ENCODE results near the gene C1QTNF5. TPM values are rescaled to one million over a fixed set of nuclear protein-coding genes. Genes with fewer than 3 reads are reported as not detected.

The C1QTNF5 gene
- total RNA-seq, 1 donor = 6.5 TPM

DNA sequence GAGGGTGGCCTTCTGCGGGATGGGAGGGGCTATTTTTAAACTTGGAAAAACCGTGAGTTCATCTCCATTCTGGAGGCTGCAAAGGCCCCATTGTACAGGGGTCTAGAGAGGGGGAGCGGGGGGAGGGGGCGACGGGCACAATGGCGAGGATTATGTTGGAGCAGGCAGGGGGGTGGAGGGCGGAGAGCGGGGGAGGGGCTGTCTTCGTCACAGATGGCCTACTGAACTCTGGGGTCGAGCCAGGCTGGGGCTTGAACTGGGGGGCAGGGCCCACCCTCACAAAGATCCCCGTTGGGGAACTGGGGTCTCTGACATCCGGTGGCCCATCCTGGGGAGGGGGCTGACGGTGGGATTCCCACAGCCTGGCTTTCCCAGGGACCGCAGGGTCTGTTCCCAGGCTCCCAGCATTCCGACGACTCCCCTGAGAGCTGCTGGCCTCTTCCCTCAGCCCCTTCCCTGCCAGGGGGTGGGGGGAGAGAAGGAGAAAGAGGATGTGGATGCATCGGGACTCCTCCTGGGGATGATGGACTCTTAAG lies 20.4 kb downstream of the C1QTNF5 start:
- TF ChIP-seq, protein P1, sequence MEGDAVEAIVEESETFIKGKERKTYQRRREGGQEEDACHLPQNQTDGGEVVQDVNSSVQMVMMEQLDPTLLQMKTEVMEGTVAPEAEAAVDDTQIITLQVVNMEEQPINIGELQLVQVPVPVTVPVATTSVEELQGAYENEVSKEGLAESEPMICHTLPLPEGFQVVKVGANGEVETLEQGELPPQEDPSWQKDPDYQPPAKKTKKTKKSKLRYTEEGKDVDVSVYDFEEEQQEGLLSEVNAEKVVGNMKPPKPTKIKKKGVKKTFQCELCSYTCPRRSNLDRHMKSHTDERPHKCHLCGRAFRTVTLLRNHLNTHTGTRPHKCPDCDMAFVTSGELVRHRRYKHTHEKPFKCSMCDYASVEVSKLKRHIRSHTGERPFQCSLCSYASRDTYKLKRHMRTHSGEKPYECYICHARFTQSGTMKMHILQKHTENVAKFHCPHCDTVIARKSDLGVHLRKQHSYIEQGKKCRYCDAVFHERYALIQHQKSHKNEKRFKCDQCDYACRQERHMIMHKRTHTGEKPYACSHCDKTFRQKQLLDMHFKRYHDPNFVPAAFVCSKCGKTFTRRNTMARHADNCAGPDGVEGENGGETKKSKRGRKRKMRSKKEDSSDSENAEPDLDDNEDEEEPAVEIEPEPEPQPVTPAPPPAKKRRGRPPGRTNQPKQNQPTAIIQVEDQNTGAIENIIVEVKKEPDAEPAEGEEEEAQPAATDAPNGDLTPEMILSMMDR (IDR thresholded peaks at IDR 0.05; ENCODE audit: insufficient read depth, low read depth, low read length) = no peak
- H3K4me3 ChIP-seq (ENCODE audit: low read depth, low read length) = no peak overlapping the region
- DNase-seq (ENCODE audit: low read depth) = peak; percentile 18

DNA sequence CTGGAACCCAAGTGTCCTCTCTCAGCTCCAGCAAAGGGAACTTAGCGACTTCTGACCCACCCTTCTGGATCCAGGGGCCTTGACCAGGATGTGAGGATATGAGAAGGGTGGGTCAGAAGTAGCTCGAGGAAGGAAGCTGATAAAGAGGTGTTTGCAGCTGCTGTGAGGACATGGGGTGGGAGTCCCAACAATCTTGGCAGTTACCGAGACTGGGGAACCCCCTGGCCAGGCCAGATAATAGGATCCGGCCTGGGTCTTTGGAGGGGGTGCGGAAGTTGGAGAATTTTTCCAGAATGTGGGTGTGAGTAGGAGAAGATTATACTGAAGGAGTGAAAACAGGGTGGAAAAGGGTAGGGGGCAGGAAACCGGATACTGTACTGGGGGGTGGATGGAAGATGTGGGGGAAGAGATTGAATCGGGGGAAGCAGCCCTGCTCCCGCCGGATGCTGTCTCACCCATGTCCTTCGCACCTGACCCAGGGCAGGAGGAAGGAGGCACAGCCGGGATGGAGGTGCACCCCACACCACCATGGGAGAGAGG lies 20.9 kb downstream of the C1QTNF5 start:
- H3K4me3 ChIP-seq (ENCODE audit: low read depth, low read length) = no peak overlapping the region
- TF ChIP-seq, protein P1 (IDR thresholded peaks at IDR 0.05; ENCODE audit: insufficient read depth, low read depth, low read length) = no peak
- DNase-seq (ENCODE audit: low read depth) = no peak

DNA sequence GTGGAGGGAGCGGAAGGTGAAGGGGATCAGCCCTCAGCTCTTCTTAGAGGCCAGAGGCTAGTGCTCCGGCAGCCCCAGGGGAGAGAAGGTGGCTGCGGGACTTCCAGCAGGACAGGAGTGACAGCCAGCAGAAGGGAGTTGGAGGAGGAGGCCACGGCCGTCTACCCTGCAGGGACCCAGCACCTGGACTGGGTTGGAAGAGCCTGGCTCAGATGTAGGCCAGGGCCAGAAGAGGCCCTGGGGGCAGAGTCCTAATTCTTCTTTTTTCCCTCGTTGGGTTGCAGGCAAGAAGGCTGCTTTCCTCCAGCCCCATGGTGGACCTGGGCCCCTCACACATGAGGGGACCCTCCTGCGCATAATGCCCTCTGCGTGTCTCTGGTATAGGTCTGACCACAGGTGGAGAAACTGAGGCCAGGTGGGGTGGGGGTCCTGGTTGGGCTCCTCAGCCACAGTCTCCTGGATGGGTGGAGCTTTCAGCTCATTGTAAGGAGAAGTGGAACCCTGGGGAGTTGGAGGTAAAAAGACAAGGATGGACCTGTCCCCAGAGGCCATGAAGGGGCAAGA lies 21.5 kb downstream of the C1QTNF5 start:
- no peak for DNase-seq (ENCODE audit: low read depth)
- TF ChIP-seq, protein P1 (IDR thresholded peaks at IDR 0.05; ENCODE audit: insufficient read depth, low read depth, low read length) = no peak
- H3K4me3 ChIP-seq (ENCODE audit: low read depth, low read length) = no peak overlapping the region

DNA sequence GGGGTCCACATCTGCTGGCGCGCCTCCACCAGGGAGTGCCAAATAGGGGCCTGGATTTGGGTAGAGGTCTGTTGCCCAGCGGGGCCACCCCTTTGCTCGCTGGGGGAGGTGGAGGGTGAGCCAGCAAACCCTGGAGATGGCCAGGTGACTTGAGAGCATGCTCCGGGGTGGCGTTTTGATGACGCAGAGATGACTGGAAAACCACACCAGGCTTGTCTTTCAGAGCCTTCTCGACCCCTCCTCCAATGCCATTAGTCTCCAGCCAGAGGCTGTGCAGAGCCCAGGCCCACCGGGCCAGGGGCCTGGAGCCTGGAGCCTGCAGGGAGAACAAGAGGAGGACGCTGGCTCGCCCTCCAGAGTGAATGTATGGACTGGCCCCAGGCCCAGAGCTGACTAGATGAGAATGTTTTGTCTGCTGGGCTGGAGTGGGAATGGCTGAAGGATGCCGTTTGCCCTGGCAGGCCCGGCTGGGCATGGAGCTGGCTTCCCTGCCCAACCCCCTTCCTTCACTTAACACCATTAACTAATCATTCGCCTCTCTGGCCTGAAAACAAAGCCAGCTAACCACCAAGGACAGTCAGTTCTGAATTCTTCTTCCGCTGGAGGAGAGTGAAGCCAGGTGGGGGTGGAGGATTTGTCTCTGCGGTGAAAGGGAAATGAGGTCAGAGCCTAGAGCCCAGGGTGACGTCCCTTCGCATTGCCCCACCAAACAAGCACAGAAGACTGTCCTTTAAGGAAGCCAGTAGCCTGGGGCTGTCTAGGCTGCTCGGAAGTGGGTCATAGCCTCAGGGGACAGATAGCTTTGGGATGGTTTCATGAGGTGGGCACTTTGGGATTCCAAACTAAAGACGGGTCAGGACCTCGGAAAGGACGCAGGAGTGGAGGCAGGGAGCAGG lies 22.2 kb downstream of the C1QTNF5 start:
- H3K4me3 ChIP-seq (ENCODE audit: low read depth, low read length) = no peak overlapping the region
- DNase-seq (ENCODE audit: low read depth) = peak; percentile 58
- TF ChIP-seq, protein P1 (IDR thresholded peaks at IDR 0.05; ENCODE audit: insufficient read depth, low read depth, low read length) = no peak

DNA sequence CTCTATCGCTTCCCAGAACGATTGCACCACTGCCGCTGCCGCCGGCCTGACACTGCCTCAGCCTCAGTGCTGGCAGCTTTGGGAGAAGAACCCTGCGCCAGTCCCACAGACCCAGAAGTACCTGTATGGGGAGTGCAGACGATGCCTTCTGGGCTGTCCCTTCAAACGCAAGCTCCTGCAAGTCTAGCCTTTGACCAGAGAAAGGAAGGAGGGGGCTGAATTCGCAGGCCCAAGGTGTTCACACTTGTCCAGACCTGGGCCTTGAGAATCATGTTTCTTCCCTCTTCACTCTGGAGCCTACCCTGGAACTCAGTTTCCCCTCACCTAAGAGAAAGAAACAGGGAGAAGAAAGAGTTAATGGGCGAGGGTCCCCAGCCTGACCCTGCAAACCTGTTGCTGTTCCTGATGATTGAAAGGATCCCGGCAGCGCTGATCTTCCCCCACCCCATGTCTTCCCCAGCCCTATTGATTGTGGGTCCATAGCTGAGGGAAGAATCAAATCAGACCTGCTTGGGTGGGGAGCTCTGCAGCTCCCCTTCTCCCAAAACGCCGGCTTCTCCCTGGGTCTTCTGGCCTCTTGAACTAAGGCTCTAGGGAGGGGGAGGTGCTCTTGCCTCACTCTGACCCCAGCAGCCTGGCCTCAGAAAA lies 23.0 kb downstream of the C1QTNF5 start:
- TF ChIP-seq, protein P1 (IDR thresholded peaks at IDR 0.05; ENCODE audit: insufficient read depth, low read depth, low read length) = no peak
- H3K4me3 ChIP-seq (ENCODE audit: low read depth, low read length) = no peak overlapping the region
- no peak for DNase-seq (ENCODE audit: low read depth)

DNA sequence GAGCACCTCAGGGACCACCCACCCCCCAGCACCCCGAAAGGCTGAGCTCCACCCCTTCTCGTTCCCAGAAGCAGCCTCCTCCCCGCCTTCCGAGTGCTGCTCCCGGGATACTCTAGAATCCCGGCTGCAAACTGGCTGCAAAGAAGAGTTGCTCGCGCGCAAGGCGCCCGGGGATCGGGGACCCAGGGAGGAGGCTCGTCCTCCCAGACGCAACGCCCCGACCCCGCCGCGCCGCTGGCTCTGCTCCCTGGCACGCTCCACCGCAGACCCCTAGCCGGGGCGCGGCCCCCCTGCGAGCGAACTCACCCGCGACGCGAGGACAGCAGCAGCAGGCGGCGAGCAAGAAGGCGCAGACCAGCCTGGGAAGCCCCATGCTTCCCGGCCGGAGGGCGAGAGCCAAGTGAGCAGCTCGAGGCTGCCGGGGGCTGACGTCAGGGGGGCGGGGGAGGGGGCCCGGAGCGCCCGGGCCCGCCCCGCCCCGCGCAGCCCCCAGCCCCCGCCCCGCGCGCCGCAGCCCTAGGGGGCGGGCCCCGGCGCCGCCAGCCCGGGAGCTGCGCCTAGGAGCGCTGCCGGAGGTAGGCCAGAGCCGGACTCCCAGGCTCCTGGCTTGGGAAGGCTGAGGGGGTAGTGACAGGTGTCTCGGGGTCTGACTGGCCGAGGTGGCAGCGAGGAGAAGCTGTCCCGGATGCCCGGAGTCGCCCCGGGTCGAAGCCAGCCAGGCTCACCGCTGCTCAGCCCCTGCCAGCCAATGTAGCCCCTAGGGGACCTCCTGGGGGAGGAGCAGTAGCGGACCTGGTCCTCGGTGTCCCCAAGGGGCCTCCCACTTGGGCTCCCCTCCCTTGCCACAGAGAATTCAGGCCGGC lies 23.7 kb downstream of the C1QTNF5 start, which contains the start of gene MCAM:
Gene MCAM, minus strand, starts transcription at position 402 of the 863 bp plus-strand sequence. Its CDS starts 29 bp downstream, at position 373.
- peak; percentile 45 for DNase-seq (ENCODE audit: low read depth)
- TF ChIP-seq, protein P1 (IDR thresholded peaks at IDR 0.05; ENCODE audit: insufficient read depth, low read depth, low read length) = no peak
- peak within 1 kb of the TSS; percentile 64 for H3K4me3 ChIP-seq (ENCODE audit: low read depth, low read length)

Data from fibroblast of villous mesenchyme (primary cell).